DLD1 (cell line): ENCODE measurements around the gene SYNPO.

Experiments
- in situ Hi-C: cut with HindIII; loops from 2 replicates; pipeline ENCODE4 v1.10.0; 2017; ENCODE audit warnings: low sequenced_read_pairs

The SYNPO gene

DNA sequence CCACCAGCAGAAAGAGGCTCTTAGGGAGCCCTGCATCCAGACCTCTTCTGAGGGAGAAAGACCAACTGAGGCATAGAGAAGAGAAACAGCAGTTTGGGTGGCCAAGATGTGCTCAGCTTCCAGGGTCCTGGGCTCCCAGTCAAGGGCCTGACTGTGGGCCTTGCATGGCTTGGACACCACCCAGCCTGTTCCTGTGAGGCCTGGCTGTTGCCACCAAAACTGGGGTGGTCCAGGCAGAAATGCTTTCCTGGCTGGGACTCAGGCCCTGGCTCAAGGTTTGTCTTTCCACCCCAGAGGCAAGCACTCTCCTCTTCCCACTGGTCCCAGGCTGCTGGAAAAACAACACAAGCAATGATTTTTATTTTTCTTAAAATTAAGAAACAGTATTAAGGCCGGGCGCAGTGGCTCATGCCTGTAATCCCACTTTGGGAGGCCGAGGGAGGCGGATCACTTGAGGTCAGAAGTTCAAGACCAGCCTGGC, 33.9 kb downstream of the SYNPO start:
- in situ Hi-C loops = no loop called here

DNA sequence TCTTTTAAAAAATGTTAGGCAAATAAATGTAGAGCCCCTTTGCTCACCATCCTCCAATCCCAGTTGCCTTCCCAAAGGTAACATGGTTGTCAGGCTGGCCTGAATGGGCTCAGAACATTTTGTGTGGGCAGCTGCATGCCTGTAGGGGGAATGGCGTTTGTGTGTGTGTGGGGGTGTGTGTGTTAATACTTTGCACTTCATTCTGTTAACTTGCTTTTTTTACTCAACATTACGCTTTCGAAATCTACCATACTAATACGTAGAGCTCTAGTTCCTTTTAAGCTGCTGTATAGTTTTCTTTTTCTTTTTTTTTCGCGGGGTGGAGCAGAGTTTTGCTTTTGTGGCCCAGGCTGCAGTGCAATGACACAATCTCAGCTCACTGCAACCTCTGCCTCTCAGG, 34.6 kb downstream of the SYNPO start:
- in situ Hi-C loops = no loop called here

DNA sequence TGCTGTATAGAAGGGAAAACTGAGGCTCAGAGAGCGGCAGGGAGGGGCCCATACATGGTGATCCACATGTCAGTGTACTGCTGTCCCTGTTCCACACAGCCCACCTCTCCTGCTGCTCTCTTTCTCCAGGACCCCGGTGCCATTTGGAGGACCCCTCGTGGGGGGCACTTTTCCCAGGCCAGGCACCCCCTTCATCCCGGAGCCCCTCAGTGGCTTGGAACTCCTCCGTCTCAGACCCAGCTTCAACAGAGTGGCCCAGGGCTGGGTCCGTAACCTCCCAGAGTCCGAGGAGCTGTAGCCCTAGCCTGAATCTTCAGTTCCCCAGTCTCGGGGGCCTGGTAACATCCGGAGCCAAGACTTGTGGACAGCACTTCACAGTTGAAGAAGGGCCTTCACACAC, 36.1 kb downstream of the SYNPO start:
- in situ Hi-C loops = no loop called here

DNA sequence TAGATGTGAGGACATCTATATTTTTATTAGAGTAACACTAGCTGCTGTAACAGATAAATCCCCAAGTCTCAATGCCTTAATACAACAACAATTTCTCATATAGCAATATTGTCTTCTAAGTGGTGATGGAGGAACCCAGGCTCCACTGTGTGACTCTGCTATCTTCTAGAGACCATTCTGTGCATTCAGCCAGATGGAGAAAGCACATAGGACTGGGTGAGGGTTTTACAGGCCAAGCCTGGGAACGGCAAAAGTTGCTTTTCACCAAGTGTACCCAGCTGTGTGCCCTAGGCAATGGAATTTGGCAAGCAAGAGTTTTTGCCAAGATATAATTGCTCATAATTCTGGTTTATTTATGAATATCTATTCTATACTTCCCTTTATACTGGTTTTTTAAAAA, 48.7 kb downstream of the SYNPO start:
- in situ Hi-C loops = no loop called here

DNA sequence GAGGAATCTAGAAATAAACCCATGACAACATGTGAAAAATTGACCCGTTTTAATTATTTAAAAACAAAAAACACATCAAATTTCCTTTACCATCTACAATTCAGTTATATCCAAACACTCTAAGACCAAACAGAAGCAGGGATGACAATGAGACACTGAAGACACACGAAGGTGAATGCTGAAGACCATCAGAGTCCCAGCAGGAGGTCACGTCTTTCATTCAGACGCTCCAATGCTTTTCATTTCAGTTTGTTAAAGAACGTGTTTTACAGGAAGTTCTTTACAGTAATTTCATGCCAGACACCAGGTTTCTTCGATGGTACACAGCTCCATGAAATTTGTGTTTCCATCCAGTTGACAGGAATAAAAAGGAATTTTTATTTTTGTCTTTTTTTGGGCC, 50.3 kb downstream of the SYNPO start:
- in situ Hi-C loops = no loop called here

DNA sequence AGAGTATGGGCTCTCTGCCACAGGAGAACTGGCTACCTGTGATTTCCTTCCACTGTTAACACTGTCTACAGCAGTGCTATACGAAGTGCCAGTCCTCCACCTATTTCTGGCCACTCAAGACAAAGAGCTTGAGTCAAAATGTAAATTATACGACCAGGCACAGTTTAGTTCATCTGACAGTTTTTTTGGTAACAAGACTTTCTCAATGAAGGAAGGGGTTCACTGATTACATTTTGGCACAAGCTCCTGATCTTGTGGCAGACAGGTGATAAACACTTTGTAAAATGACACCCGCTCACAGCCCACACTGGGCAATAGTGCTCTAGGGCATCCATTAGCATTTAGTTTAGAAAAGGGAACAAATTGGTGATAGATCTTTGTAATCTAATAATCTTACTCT, 51.8 kb downstream of the SYNPO start:
- in situ Hi-C loops = no loop called here

DNA sequence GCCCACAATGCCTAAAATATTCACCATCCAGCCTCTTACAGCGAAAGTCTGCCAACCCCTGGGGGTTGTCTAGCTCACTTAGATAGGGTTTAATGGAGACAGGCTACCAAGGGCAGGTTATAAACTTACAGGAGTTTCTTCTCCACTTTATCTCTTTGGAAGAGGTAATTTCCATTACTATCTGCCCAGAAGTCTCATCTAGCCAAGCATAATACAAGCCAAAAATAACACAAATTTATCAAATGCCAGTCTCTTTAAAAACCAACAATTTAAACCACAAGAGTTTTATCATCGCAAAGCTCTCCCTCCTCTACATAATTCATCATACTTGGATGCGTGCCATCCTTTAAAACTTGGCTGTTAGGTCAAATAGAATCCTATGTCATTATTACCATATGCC, 54.2 kb downstream of the SYNPO start:
- in situ Hi-C loops = no loop called here

DNA sequence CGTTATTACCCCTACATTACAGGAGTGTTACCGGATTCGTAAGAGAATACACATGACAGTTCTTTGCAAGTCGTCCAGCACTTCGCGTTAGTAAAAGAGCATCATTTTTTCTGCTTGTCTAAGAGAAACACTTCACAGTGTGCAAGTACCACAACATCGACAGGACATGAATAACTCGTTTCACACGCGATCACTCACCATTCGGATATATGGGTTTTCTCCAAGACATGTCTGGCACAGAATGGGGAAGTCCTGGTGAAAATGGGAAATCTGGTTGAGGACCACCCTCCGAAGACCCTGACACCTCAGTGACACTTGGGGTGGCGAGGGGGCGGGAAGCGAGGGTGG, 59.8 kb downstream of the SYNPO start:
- in situ Hi-C loops = no loop called here

DNA sequence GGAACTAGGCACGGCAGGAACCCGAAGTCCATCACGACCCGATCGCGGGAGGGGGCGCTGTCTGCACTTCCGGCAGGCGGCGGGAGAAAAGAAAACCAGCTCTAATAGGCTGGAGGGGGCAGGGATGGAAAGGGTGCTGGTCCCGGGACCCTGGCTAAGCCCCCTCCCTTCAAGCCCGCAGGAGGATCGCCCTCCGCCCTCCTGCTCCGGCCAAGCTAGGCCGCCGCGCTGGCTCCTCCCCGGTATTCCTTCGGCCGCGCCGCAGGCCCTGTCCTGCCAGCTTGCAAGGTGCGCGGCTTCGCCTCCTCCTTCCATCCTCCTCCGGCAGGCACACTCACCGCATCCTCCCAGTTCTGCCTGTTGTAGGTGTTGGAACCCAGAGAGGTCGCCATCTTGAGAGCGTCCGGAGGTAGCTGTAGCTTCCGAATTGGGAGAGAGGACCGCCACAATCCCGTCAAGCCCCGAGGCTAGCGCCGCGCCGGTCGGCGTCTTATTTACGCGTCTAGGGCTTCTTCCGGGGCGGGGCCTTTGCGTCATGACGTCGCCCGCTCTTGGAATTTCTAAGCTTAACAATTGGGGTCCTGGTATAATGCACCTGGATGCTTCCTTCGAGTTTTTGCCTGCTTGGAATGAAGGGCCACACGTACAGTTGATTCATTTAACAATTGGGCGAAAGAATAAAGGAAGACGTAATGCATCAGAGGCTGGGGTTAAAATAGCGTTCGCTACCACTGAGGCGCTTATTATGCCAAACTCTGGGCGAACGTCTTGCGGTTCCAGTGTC, 60.3 kb downstream of the SYNPO start, which contains the start of gene RBM22:
RBM22 (minus strand) TSS at position 469 of the 784 bp plus-strand sequence; CDS start at position 392, 77 bp downstream.
- in situ Hi-C loops = no loop called here

DNA sequence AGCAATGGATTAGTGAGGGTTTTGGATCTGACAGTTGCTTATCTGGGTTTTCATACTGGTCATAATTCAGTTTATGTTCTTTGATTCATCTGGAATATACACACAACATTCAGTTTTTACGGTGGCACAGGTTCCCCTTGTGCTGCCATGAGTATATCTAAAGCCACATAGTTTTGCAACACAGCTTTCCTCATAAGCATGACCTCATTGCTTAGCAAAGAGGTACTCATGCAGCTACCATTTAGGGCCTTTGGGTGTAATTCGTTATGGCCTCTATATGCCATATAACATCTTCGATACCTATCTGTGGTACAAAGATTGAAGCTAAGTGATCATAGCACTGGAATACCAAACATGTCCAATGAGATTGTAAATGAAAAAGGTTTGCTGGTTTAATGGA, 63.3 kb downstream of the SYNPO start:
- in situ Hi-C loops = no loop called here

DNA sequence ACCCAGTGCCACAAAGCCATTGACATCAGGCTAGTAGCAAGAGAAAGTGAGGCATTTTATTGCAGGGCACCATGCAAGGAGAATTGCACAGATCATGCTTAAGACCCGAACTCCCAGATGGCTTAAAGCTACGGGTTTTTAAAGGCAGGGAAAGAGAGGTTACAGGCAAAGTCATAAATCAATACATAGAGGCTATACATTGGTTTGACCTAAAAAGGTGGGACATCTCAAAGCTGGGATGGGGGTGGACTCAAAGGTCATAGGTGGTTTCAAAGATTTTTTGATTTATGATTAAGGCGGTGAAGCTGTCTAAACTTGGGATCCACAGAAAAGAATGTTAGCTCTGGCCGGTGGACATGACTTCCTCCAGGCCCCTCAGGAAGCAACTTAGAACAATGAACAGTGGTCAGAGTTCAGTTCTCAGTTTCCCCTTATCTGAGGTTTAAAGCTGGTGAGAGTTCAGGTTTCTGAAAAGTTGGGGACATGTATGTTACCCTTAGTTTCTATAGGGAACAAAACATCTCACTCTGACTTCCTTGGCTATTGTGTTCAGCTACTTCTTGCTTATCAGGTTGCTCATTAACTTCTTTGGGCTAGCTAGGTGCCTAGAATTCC, 66.4 kb downstream of the SYNPO start:
- in situ Hi-C loops = no loop called here
